Measurements from ENCODE around the gene CST11.
A peak's percentile ranks its signal among the peaks of the same experiment; 100 is the strongest.
"Not testable (repeated sequence)": the region's sequence is repeated elsewhere in the genome, so short reads cannot be mapped to it uniquely, and the experiment has no call there.

The CST11 gene

GRCh38 chr20:23452776-23453175, at the start of gene CST11:
Gene CST11 (minus strand): TSS chr20:23452876. CDS start chr20:23452811, 65 bp downstream.
- no peak for DNase-seq (ENCODE audit: low read depth in 2 of 2)

GRCh38 chr20:23501926-23502325, 49.2 kb upstream of the CST11 start:
- DNase-seq (ENCODE audit: low read depth in 2 of 2) = no peak

GRCh38 chr20:23497536-23497935, 44.9 kb upstream of the CST11 start:
- peak; percentile 15 to 25 for DNase-seq (ENCODE audit: low read depth in 2 of 2)

- DNase-seq (ENCODE audit: low read depth in 2 of 2) = no peak
Measured at GRCh38 chr20:23493172-23493772, 40.6 kb upstream of the CST11 start.

GRCh38 chr20:23492292-23492691, 39.6 kb upstream of the CST11 start:
- no peak for DNase-seq (ENCODE audit: low read depth in 2 of 2)

- DNase-seq (ENCODE audit: low read depth in 2 of 2) = no peak
Measured at GRCh38 chr20:23490817-23491216, 38.1 kb upstream of the CST11 start, which contains the start of gene CST8. Gene CST8 (plus strand): TSS chr20:23491117. CDS start chr20:23491668, 551 bp downstream.

GRCh38 chr20:23488996-23489395, 36.3 kb upstream of the CST11 start:
- DNase-seq (ENCODE audit: low read depth in 2 of 2) = no peak

- DNase-seq (ENCODE audit: low read depth in 2 of 2) = no peak
Measured at GRCh38 chr20:23488470-23488869, 35.8 kb upstream of the CST11 start.

- DNase-seq (ENCODE audit: low read depth in 2 of 2) = no peak
Measured at GRCh38 chr20:23484081-23484480, 31.4 kb upstream of the CST11 start.

GRCh38 chr20:23482138-23482537, 29.5 kb upstream of the CST11 start:
- DNase-seq (ENCODE audit: low read depth in 2 of 2) = no peak

GRCh38 chr20:23479043-23479442, 26.4 kb upstream of the CST11 start:
- DNase-seq (ENCODE audit: low read depth in 2 of 2) = no peak

- no peak for DNase-seq (ENCODE audit: low read depth in 2 of 2)
Measured at GRCh38 chr20:23477223-23477622, 24.5 kb upstream of the CST11 start.

- DNase-seq (ENCODE audit: low read depth in 2 of 2) = no peak
Measured at GRCh38 chr20:23476015-23476754, 23.5 kb upstream of the CST11 start.

- no peak for DNase-seq (ENCODE audit: low read depth in 2 of 2)
Measured at GRCh38 chr20:23475395-23475794, 22.7 kb upstream of the CST11 start.

- DNase-seq (ENCODE audit: low read depth in 2 of 2) = not testable (repeated sequence)
Measured at GRCh38 chr20:23473293-23473692, 20.6 kb upstream of the CST11 start.

GRCh38 chr20:23472306-23472705, 19.6 kb upstream of the CST11 start:
- not testable (repeated sequence) for DNase-seq (ENCODE audit: low read depth in 2 of 2)

- not testable (repeated sequence) for DNase-seq (ENCODE audit: low read depth in 2 of 2)
Measured at GRCh38 chr20:23466961-23467360, 14.3 kb upstream of the CST11 start.

- DNase-seq (ENCODE audit: low read depth in 2 of 2) = no peak
Measured at GRCh38 chr20:23461180-23461579, 8.5 kb upstream of the CST11 start.

- DNase-seq (ENCODE audit: low read depth in 2 of 2) = no peak
Measured at GRCh38 chr20:23459461-23460150, 6.9 kb upstream of the CST11 start.

- DNase-seq (ENCODE audit: low read depth in 2 of 2) = no peak
Measured at GRCh38 chr20:23456873-23457272, 4.2 kb upstream of the CST11 start.

- no peak for DNase-seq (ENCODE audit: low read depth in 2 of 2)
Measured at GRCh38 chr20:23456409-23456808, 3.7 kb upstream of the CST11 start.

- no peak for DNase-seq (ENCODE audit: low read depth in 2 of 2)
Measured at GRCh38 chr20:23455639-23456038, 3.0 kb upstream of the CST11 start.

- no peak for DNase-seq (ENCODE audit: low read depth in 2 of 2)
Measured at GRCh38 chr20:23454816-23455215, 2.1 kb upstream of the CST11 start.

Data from stimulated activated CD8-positive, alpha-beta memory T cell treated with anti-CD3 and anti-CD28 coated beads, Interleukin-15, amount 100 ng/mL, for 48 hours (primary cell).